ENCODE data around the gene RAB1A. TPM values are rescaled to one million over a fixed set of nuclear protein-coding genes. Genes with fewer than 3 reads are reported as not detected.

The RAB1A gene
- total and polyA plus RNA-seq, 2 of the 13 experiments (the other 11 are each of a cell fraction or from before 2014, with no cell fraction given), result 206 to 226 TPM

GRCh38 chr2:65055422-65056214 is 74.3 kb downstream of the RAB1A start (continued):
- no peak for TF ChIP-seq ZNF33A (CRISPR knock-in tag; IDR thresholded peaks at IDR 0.05; ENCODE audit: borderline replicate concordance)
- TF ChIP-seq ZNF652 (CRISPR knock-in tag; IDR thresholded peaks at IDR 0.05; ENCODE audit: borderline replicate concordance, low read depth), result no peak
- peak; percentile 51; the same call in 1 of the 2 replicates for TF ChIP-seq KLF11 (CRISPR knock-in tag; IDR thresholded peaks at IDR 0.05)
- no peak for TF ChIP-seq RBM39 (IDR thresholded peaks at IDR 0.05; ENCODE audit: low read depth, low read length, poor library complexity, severe bottlenecking)
- TF ChIP-seq RFX5 (IDR thresholded peaks at IDR 0.05; ENCODE audit: low read depth, low read length), result no peak
- TF ChIP-seq KLF13 (CRISPR knock-in tag; IDR thresholded peaks at IDR 0.05), result no peak
- TF ChIP-seq ZSCAN5A (CRISPR knock-in tag; IDR thresholded peaks at IDR 0.05; ENCODE audit: borderline replicate concordance), result no peak; the same call in 1 of the 2 replicates
- peak; percentile 73; the same call in 1 of the 2 replicates for TF ChIP-seq ZMYM2 (CRISPR knock-in tag; IDR thresholded peaks at IDR 0.05)
- no peak for TF ChIP-seq JUND (CRISPR knock-in tag; IDR thresholded peaks at IDR 0.05)
- TF ChIP-seq, protein P1, sequence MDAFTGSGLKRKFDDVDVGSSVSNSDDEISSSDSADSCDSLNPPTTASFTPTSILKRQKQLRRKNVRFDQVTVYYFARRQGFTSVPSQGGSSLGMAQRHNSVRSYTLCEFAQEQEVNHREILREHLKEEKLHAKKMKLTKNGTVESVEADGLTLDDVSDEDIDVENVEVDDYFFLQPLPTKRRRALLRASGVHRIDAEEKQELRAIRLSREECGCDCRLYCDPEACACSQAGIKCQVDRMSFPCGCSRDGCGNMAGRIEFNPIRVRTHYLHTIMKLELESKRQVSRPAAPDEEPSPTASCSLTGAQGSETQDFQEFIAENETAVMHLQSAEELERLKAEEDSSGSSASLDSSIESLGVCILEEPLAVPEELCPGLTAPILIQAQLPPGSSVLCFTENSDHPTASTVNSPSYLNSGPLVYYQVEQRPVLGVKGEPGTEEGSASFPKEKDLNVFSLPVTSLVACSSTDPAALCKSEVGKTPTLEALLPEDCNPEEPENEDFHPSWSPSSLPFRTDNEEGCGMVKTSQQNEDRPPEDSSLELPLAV (CRISPR knock-in tag; conservative IDR thresholded peaks at IDR 0.05; ENCODE audit: low read depth), result no peak
- no peak; the same call in 1 of the 2 replicates for TF ChIP-seq HNF1B (CRISPR knock-in tag; IDR thresholded peaks at IDR 0.05)
- TF ChIP-seq ZNF331 (CRISPR knock-in tag; IDR thresholded peaks at IDR 0.05), result no peak
- TF ChIP-seq ZMAT3 (CRISPR knock-in tag; conservative IDR thresholded peaks at IDR 0.05), result no peak
- TF ChIP-seq ZNF646 (CRISPR knock-in tag; IDR thresholded peaks at IDR 0.05), result no peak
- TF ChIP-seq THAP11 (CRISPR knock-in tag; IDR thresholded peaks at IDR 0.05), result no peak
- no peak for TF ChIP-seq RAD51 (IDR thresholded peaks at IDR 0.05; ENCODE audit: borderline replicate concordance)
